ENCODE results near the gene STK17B.

The STK17B gene

DNA sequence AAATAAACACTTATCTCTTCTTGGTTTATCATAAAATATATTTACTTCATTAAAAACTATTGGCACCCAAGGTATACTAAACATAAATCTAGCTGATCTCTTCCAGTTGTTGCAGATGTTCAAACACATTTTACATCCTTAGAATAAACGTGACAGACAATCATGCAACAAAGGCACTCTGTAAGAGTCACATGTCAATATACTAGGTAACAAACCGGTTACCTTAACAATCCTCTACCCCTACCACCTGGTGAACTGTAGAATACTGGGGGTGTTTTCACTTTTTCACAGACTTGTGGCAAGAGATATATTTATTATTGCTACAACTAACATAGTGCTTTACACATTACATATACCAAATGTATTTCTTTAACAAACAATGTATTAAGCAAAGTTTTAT lies 15.8 kb downstream of the STK17B start:
- no peak for DNase-seq (ENCODE audit: low spot score)

GRCh38 chr2:196153480-196153879 lies 17.9 kb downstream of the STK17B start:
- DNase-seq (ENCODE audit: low spot score): no peak

DNA sequence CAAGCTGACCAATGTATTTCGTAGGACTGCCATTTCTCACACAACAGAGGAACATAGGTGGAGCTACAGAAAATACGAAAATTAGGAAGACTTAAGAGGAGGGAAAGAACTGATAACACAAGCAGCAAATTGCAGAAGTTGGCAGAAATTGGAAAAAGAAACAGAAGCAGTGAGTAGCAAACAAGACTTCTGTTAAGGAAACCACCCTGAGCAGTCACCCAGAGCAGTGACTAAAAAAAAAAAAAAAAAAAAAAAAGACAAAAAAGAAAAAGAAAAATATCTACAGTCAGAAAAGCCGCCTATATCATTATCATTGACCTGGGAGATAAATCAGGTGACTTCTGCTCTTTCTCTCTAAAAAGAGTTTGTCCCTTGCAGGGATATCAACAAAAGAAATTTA lies 21.4 kb downstream of the STK17B start:
- no peak for DNase-seq (ENCODE audit: low spot score)

- no peak for DNase-seq (ENCODE audit: low spot score)
Observed at GRCh38 chr2:196148736-196149135, 22.6 kb downstream of the STK17B start.

- DNase-seq (ENCODE audit: low spot score): no peak
Observed at GRCh38 chr2:196145256-196145655, 26.1 kb downstream of the STK17B start.

GRCh38 chr2:196144513-196145126 lies 26.8 kb downstream of the STK17B start:
- no peak for DNase-seq (ENCODE audit: low spot score)

- no peak for DNase-seq (ENCODE audit: low spot score)
Observed at GRCh38 chr2:196143730-196144131, 27.6 kb downstream of the STK17B start.

GRCh38 chr2:196142825-196143224 lies 28.6 kb downstream of the STK17B start:
- DNase-seq (ENCODE audit: low spot score): no peak

- no peak for DNase-seq (ENCODE audit: low spot score)
Observed at GRCh38 chr2:196140213-196140612, 31.2 kb downstream of the STK17B start.

- no peak for DNase-seq (ENCODE audit: low spot score)
Observed at GRCh38 chr2:196137271-196137670, 34.1 kb downstream of the STK17B start.

GRCh38 chr2:196136151-196136550 lies 35.2 kb downstream of the STK17B start:
- DNase-seq (ENCODE audit: low spot score): no peak

GRCh38 chr2:196131949-196132925 lies 39.1 kb downstream of the STK17B start:
- no peak for DNase-seq (ENCODE audit: low spot score)

- DNase-seq (ENCODE audit: low spot score): no peak
Observed at GRCh38 chr2:196131384-196131937, 39.9 kb downstream of the STK17B start.

DNA sequence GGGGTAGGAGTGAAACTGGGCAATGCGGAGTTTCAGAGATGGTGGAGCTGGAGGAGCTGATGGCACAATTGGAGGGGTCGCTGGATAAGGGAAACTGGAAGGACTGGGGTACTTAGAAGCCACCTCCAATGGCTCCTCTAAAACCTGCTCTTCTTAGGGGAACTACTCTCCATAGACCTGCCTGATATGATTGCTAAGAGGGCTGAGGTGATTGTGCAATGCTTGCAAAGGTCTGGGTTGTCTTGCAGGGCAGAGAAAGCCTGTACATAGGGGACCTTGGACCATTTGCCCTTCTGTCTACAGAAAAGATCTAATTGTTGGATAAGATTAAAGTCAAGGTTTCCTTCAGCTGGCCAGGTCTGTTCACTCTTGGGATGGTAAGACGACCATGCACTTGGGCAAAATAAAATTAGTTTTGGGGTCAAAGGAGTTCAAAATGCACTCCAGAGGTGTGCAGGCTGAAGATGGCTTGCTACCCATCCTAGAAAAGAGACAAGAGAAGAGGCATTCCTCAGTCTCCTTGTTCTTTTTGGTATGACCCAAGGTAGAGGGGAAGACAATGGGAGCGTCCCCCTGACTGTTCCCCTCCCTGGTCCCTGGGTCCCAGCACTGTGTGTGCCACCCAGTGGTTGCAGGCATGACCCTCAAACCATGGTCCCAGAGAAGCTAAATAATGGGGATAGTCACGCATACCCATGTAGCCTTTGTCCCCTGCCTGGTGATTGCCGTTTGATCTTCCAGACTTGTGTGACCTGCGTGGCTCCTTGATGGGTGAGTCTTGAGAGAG lies 41.1 kb downstream of the STK17B start:
- no peak for DNase-seq (ENCODE audit: low spot score)

DNA sequence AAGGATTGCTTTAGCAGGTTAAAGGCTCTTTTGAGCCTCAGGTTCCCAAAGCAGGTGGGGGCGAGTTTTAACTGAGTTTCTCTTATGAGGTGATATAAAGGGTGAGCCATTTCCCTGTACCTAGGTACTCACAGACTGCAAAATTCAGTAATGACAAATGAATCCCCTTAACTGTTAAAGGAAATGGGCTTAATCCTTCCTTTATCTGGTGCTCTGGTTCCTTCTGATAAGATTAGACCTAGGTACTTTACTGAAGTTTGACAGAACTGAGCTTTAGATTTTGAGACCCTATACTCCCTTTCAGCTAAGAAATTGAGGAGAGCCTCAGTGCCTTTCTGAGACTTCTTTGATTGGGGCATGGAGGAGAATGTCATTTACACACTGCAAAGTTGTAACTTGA lies 42.6 kb downstream of the STK17B start:
- no peak for DNase-seq (ENCODE audit: low spot score)

GRCh38 chr2:196125596-196125995 lies 45.8 kb downstream of the STK17B start:
- no peak for DNase-seq (ENCODE audit: low spot score)

- no peak for DNase-seq (ENCODE audit: low spot score)
Observed at GRCh38 chr2:196123679-196124373, 47.6 kb downstream of the STK17B start.

GRCh38 chr2:196119926-196120325 lies 51.5 kb downstream of the STK17B start:
- no peak for DNase-seq (ENCODE audit: low spot score)

DNA sequence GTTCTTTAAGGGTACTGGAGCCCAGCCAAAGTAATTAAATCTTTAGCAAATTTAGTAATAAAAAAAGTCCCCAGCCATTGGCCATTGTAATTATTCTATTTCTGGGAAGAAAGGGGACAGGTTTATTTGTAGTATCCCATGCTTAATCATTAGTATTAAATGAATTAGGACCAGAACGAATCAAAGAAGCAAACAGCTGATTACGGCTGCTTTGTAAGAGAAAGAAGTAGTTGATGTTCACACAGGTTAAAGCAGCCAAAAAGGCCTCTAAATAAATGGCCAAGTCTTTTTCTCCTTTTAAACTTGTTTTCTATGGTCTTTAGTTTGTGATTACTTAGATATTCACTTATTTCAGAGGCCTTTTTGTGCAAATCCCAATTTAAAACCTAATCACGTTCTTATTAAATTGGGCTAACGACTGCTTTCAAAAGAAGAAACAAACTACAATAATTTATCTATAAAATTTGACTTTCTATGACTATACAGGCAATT lies 54.1 kb downstream of the STK17B start:
- DNase-seq (ENCODE audit: low spot score): no peak

DNA sequence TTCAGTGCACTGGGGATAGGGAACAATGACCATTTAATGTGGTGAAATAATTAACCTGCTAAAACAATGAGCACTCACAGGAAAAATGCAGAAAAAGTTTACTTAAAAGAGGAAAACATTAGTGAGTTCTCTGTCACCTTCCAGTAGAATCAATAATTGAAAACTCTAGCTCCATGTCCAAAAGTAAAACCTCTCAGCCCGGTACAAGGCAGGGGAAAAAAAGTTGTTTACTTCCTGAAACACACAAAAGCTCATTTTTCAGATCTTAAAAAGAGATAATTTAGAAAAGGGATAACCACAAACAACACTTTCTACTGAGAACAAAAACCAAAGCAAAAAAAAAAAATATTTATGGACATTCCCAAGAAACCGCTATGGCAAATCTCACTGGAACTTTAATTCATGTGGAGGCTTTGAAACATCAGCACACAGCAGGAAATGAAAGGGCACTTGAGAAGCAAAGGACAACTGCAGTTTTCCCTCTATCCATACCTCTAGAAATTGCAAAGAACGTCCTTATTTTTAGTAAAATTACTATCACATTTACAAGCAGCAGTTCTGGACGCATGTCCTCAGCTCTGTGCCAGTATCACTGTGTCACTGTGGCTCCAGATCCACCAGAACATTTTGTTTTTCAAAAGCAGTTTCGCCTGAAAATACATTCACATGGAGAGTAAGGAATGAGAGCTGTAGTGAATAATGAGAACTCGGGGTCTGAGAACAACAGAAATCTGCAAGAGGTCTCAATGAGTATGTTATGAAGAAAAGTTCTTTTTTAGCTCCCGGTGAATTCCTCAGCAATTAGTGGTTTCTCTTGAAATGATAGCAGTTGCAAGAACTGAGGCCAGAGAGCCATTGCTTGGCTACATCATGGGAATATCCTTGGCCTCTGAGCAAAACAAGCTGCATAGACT lies 58.1 kb downstream of the STK17B start:
- DNase-seq (ENCODE audit: low spot score): no peak
